T-helper 1 cell treated with Interleukin-12 subunit alpha and Interleukin-12 subunit beta and Interleukin-4 antibody, amounts not matched to agents 30 μg/mL and 1 μg/mL, for 36 hours (primary cell): Measurements from ENCODE around the gene FOS.
"Not testable (repeated sequence)": the region's sequence is repeated elsewhere in the genome, so short reads cannot be mapped to it uniquely, and the experiment has no call there.

Source experiments
- H3K27ac Mint-ChIP-seq: one replicate; pipeline ENCODE4 v1.8.0; 2021; ENCODE audit warnings: mild to moderate bottlenecking, mixed read lengths
- H3K27me3 Mint-ChIP-seq: one replicate; pipeline ENCODE4 v1.8.0; 2021; ENCODE audit warnings: low read depth, mixed read lengths
- H3K36me3 Mint-ChIP-seq: one replicate; pipeline ENCODE4 v1.8.0; 2021; ENCODE audit warnings: low read depth, mixed read lengths
- H3K4me1 Mint-ChIP-seq: one replicate; pipeline ENCODE4 v1.8.0; 2021; ENCODE audit warnings: low read depth, mixed read lengths
- H3K4me3 Mint-ChIP-seq: one replicate; pipeline ENCODE4 v1.8.0; 2021; ENCODE audit warnings: mild to moderate bottlenecking, moderate library complexity, mixed read lengths
- H3K9me3 Mint-ChIP-seq: one replicate; pipeline ENCODE4 v1.8.0; 2021; ENCODE audit warnings: mixed read lengths

The FOS gene

DNA sequence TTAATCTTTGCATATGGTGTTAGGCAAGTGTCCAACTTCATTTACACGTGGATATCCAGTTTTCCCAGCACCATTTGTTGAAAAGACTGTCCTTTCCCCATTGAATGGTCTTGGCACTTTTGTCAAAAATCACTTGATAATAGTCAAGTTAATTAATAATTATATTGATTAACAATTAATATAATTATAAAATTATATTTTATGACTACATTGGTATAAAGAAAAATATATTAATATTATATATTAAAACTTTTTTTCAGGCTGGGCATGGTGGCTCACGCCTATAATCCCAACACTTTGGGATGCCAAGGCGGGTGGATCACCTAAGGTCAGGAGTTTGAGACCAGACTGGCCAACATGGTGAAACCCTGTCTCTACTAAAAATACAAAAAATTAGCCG, 27.8 kb downstream of the FOS start:
- not testable (repeated sequence) for H3K27me3 Mint-ChIP-seq
- peaks cover 24% of the 10 kb centered on the region for H3K4me1 Mint-ChIP-seq

DNA sequence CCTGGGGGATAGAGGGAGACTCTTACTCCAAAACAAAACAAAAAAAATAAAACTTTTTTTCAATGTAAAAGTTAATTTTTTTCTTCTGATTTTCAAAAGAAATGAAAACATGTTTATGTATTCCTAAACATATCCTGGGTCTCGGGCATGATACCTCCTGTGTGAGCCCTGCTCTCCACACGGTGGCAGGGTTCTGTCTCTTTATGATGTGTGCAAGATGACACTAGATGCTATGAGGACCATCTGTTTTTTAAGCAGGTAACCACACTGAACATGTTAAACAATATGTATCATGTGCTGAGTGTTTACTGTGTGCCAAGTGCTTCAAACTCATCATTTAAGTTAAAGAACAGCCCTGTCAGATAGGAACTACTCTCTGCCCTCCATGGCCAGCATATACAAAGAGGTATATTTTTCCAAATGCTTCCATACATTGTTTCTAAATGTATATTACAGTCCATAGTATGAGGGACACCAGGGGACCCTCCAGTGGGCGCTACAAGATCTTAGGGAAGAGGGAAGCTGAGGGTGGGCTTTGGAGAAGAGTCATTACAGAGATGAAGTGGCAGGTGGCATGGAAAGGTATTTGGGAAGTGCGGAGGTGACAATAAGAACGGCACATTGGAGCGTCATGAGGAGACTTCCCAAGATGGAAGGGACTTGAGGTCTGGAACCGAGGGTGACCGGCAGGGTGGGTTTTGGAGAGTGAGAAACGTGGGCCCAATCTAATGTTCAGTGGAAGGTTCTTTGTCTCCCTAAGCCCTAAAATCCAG, 28.5 kb downstream of the FOS start:
- peaks cover 17% of the 10 kb centered on the region for H3K4me1 Mint-ChIP-seq
- peak overlapping the region; percentile 19 for H3K27ac Mint-ChIP-seq
- no peak overlapping the region for H3K4me3 Mint-ChIP-seq
- no peaks in the 10 kb centered on the region for H3K9me3 Mint-ChIP-seq
- no peaks in the 10 kb centered on the region for H3K36me3 Mint-ChIP-seq
- H3K27me3 Mint-ChIP-seq: no peaks in the 10 kb centered on the region

More for the DNA sequence above, 27.8 kb downstream of the FOS start:
- not testable (repeated sequence) for H3K4me3 Mint-ChIP-seq, H3K27ac Mint-ChIP-seq, H3K36me3 Mint-ChIP-seq, H3K9me3 Mint-ChIP-seq

DNA sequence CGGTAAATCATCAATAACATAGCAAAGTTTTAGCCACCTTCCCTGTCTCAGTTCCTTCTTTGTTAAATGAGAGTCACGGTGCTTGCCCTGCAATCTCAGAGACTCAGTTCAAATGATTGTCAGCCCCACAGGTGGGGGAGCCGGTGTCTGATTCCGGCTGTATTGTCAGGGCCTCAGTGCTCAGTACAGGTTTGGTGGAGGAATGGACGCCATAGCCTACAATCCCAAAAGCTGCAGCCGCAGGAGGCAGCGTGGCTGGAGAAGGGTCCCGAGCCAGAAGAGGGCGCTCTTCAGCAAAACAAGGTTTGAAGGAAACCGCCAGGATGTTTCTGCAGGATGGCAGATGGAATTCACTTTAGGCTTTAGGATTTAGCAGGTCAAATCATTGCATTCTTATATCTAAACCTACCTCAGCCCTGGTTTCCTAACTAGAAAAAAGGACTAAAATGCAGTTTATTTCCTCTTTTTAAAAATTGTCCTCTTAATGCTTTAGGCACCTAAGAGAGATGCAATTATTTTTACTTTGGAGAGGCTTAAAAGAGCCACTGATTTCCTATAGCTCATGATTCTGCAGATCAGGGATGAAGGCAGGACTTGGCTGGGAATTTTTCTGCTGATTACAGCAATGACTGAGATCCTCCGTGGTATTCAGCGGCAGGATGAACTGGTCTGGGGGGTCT, 29.2 kb downstream of the FOS start:
- Mint-ChIP-seq H3K4me3 (no peak overlapping the region), H3K27ac (no peak overlapping the region)

DNA sequence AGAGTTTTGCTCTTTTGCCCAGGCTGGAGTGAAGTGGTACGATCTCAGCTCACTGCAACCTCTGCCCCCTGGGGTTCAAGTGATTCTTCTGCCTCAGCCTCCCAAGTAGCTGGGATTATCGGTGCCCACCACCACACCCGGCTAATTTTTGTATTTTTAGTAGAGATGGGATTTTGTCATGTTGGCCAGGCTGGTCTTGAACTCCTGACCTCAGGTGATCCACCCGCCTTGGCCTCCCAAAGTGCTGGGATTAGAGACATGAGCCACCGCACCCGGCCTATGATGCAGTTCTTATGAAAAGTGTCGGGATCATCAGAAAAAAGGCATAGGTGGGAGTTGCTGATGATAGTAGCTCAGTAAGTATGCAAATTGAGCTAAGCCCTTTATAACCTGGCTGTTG, 30.4 kb downstream of the FOS start:
- not testable (repeated sequence) for H3K9me3 Mint-ChIP-seq, H3K36me3 Mint-ChIP-seq, H3K27ac Mint-ChIP-seq, H3K27me3 Mint-ChIP-seq, H3K4me3 Mint-ChIP-seq
- peaks cover 11% of the 10 kb centered on the region for H3K4me1 Mint-ChIP-seq

More for the DNA sequence above, 29.2 kb downstream of the FOS start:
- Mint-ChIP-seq H3K9me3 (no peaks in the 10 kb centered on the region), H3K36me3 (no peaks in the 10 kb centered on the region), H3K4me1 (peaks cover 14% of the 10 kb centered on the region), H3K27me3 (no peaks in the 10 kb centered on the region)

DNA sequence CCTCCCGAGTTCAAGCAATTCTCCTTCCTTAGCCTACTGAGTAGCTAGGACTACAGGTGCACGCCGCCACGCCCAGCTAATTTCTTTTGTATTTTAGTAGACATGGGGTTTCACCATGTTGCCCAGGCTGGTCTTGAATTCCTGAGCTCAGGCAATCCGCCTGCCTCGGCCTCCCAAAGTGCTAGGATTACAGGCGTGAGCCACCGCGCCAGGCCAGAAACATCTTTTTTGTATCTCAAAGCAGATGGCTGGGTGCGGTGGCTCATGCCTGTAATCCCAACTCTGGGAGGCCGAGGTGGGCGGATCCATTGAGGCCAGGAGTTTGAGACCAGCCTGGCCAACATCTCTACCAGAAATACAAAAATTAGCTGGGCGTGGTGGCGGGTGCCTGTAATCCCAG, 30.9 kb downstream of the FOS start:
- H3K9me3 Mint-ChIP-seq, H3K4me3 Mint-ChIP-seq, H3K27ac Mint-ChIP-seq, H3K36me3 Mint-ChIP-seq: not testable (repeated sequence)
- Mint-ChIP-seq H3K4me1 (peaks cover 11% of the 10 kb centered on the region), H3K27me3 (peaks cover 14% of the 10 kb centered on the region)

DNA sequence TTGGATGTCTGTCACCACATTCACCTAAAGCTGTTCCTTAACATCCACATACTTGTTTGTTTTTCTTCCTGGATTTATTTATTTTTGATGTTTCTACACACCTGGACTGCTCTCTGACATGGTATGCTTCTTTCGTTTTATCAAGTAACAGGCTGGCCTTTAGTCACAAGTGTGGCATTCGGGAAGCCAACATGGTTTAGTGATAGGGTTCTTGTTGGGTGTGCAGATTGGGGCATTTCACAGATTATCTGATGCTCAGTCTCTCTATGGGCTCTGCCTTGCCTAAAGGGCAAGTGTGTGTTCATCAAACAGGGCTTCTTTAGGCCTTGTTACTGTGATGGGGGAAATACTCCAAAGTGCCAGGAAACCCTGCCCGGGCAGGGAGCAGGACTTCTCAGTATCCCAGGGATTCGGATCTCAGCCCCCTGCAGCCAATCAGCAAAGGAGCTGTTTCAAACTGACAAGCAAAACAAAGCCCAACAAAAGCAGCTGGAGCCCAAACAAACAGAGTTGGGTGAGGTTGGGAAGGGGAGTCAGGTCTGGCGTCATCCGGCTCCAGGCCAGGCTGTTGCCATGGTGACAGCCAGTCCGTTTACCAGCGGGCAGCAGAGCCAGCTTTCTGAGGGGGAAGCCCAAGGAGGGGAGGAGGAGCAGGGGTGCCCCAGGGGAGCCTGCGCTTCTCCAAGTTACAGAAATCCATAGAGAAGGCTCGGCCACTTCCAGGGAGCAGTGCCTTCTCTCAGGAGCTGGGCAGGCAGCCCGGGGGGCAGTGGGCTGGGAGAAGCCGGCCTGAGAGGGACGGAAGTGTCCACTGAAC, 31.9 kb downstream of the FOS start:
- H3K27me3 Mint-ChIP-seq: peaks cover 21% of the 10 kb centered on the region
- H3K36me3 Mint-ChIP-seq: no peaks in the 10 kb centered on the region
- H3K9me3 Mint-ChIP-seq: no peaks in the 10 kb centered on the region
- peaks cover 11% of the 10 kb centered on the region for H3K4me1 Mint-ChIP-seq
- no peak overlapping the region for H3K4me3 Mint-ChIP-seq
- H3K27ac Mint-ChIP-seq: no peak overlapping the region

DNA sequence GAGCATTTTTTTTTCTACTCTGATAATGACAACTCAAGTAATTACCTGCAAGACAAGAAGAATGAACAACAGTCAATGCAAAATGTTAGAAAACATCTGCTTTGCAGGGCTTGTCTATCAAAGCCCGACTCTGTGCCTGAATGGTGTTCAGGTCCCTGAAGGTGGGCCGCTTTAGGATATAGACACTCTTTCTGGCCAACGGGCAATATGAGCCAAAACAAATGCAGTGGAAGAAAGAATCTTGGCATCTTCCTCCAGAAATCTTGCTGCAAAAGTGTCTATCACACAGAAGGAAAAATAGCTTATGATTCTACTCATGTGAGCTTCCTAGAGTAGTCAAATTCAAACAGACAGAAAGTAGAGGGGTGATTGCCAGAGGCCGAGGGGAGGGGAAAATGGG, 32.7 kb downstream of the FOS start:
- no peaks in the 10 kb centered on the region for H3K9me3 Mint-ChIP-seq
- H3K4me1 Mint-ChIP-seq: peaks cover 11% of the 10 kb centered on the region
- H3K27me3 Mint-ChIP-seq: peaks cover 25% of the 10 kb centered on the region
- H3K36me3 Mint-ChIP-seq: no peaks in the 10 kb centered on the region
- H3K27ac Mint-ChIP-seq: no peak overlapping the region
- H3K4me3 Mint-ChIP-seq: no peak overlapping the region

DNA sequence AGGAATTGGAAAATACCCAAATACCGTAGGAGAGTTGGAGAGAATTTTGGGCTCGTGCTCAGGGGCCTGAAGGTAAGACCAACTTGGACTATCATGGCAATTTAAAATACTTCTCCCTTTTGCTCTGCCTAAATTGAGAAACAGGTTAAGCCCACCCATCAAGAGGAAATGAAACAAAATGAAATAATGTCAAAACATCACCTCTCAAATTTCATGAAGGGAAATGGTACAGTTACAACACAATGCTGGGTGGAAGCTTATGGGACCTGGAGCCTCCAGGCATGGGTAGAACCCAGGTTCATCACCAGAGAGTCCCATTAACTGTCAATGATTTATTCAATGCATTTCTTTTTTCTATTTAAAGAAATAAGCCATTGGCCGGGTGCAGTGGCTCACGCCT, 33.7 kb downstream of the FOS start:
- H3K27ac Mint-ChIP-seq: no peak overlapping the region
- no peaks in the 10 kb centered on the region for H3K9me3 Mint-ChIP-seq
- peaks cover 29% of the 10 kb centered on the region for H3K27me3 Mint-ChIP-seq
- H3K4me1 Mint-ChIP-seq: peaks cover 6% of the 10 kb centered on the region
- no peaks in the 10 kb centered on the region for H3K36me3 Mint-ChIP-seq
- no peak overlapping the region for H3K4me3 Mint-ChIP-seq

DNA sequence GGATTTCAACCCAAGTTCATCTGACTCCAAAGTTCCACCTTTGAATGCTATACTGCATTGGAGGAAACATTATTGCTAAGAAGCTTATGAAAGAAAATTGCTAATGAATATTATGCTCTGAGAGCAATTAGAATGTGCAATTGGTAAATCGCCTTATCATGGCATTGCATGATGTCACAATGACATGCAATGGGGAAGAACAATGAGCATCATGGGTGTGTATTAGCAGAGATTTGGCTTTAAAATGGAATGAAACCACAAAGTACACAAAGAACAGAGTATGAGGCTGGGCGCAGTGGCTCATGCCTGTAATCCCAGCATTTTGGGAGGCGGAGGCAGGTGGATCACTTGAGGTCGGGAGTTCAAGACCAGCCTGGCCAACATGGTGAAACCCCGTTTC, 34.7 kb downstream of the FOS start:
- Mint-ChIP-seq H3K27me3 (peaks cover 35% of the 10 kb centered on the region), H3K9me3 (no peaks in the 10 kb centered on the region), H3K36me3 (no peaks in the 10 kb centered on the region), H3K4me1 (no peaks in the 10 kb centered on the region), H3K4me3 (no peak overlapping the region), H3K27ac (no peak overlapping the region)

DNA sequence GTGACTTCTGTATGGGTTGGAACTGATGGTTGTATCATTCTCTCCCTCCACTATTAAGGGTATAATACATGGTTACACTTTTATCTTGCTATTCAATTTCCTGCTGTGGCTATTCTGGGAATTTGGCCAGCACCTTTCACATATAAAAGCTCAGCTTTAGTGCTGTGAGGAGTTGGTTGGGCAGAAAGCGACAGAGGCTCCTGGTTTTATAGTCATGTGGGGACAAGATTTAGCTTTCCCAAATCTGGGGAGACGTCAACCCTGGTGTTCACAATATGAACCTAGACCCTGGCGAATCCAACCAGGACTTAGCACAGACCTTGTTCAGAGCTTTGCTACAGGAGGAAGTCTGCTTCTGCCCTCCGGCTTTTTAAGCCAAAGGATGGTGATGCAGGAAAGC, 36.5 kb downstream of the FOS start:
- Mint-ChIP-seq H3K9me3 (no peaks in the 10 kb centered on the region), H3K36me3 (no peaks in the 10 kb centered on the region), H3K4me3 (no peak overlapping the region), H3K27ac (no peak overlapping the region), H3K27me3 (peaks cover 35% of the 10 kb centered on the region), H3K4me1 (no peaks in the 10 kb centered on the region)

DNA sequence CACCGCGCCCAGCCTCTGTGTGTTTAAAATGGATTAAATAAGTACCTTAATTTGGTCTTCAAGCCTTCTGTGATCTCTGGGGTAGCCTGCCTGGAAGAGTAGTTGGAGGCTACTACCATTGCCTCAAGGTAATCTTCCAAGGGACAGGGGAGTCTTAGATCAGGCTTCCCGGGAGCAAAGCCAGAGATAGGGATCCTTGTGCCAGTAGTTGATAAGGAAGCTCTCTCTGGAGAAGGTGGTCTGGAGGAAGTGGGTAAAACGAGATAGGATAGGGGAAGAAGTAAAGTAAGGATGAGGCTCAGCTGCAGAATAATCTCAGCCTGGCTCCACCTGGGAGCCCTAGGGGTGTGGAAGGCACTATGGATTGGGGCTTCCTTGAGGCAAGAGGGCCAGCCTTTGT, 38.5 kb downstream of the FOS start:
- H3K4me3 Mint-ChIP-seq: no peak overlapping the region
- no peaks in the 10 kb centered on the region for H3K9me3 Mint-ChIP-seq
- H3K36me3 Mint-ChIP-seq: no peaks in the 10 kb centered on the region
- no peaks in the 10 kb centered on the region for H3K4me1 Mint-ChIP-seq
- H3K27ac Mint-ChIP-seq: no peak overlapping the region
- H3K27me3 Mint-ChIP-seq: peaks cover 42% of the 10 kb centered on the region

DNA sequence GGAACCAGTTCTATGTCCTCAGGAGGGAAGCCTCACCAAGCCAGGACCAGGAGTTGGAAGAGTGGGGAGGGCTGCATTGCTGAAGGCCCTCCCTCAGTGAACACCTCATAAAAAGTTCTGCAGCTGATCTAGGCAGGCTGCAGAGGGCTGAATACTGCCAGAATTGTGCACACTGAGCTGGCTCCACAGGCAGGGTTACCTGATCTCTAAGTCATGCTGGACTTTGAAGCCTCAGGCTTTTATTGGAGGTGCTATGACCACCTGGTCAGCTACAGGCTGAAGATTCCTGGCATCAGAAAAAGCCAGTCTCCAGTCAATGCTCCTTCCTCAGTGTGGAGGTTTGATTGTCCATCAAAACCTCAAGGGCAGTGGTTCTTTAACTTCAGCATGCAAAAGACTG, 39.7 kb downstream of the FOS start:
- Mint-ChIP-seq H3K4me1 (no peaks in the 10 kb centered on the region), H3K27me3 (peaks cover 39% of the 10 kb centered on the region), H3K9me3 (no peaks in the 10 kb centered on the region), H3K4me3 (no peak overlapping the region), H3K27ac (no peak overlapping the region), H3K36me3 (no peaks in the 10 kb centered on the region)

DNA sequence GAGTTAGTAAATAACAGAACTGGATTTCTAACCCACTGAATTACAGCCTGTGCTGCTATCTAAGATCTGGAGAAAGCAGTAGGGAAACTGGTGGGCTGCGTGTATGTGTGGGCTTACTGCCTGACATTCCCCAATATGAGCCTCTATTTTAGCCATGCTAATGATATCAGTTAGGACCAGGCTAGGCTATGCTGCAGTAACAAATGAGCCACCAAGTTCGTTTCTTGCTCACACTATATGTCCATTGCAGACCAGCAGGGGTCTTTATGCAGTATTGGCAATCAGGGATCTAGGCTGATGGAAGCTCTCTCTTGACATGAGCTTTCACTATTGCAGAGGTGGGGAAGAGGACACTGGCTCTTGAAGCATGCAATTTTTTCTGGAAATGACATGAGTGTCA, 40.4 kb downstream of the FOS start:
- no peaks in the 10 kb centered on the region for H3K9me3 Mint-ChIP-seq
- no peak overlapping the region for H3K27ac Mint-ChIP-seq
- no peaks in the 10 kb centered on the region for H3K36me3 Mint-ChIP-seq
- H3K4me1 Mint-ChIP-seq: no peaks in the 10 kb centered on the region
- H3K4me3 Mint-ChIP-seq: no peak overlapping the region
- peaks cover 34% of the 10 kb centered on the region for H3K27me3 Mint-ChIP-seq

DNA sequence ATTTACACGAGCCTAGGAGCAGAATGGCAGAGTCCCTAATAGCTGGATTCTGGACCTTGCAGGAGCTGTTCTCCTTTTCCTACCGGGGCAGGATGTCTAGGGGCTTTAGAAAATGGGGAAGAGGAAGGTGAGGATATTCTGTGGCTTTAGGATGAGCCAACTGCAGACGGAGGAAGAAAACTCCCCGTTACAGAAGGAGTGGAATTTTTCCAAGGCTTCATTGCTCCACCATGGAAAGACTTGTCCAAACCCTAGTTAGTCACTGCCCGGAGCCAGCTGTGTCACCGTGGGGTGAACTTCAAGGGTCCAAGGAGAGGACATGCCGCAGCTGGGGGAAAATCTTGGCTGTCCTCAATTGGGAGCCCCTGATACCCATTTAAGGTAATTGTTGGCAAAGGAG, 41.6 kb downstream of the FOS start:
- H3K27me3 Mint-ChIP-seq: peaks cover 33% of the 10 kb centered on the region
- no peaks in the 10 kb centered on the region for H3K9me3 Mint-ChIP-seq
- H3K4me3 Mint-ChIP-seq: no peak overlapping the region
- H3K36me3 Mint-ChIP-seq: no peaks in the 10 kb centered on the region
- H3K4me1 Mint-ChIP-seq: no peaks in the 10 kb centered on the region
- no peak overlapping the region for H3K27ac Mint-ChIP-seq

DNA sequence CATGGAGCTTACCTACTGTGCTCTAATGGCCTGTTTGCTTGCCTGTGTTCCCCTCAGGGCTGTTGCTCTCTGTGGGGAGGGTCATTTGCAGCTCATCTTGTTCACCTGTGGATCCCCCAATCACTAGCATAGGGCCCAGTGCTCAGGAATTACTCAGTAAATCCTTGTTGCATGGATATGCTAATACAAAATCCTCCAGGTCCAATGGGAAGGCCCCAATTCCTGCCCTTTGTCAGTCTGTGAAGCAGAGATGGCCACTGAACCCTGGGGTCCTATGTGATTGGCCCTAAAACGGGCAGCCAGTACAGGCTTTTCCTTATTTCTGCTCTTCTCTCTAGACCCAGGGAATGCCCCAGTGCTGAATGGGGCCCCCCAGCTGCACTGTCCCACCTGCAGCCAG, 44.1 kb downstream of the FOS start:
- peaks cover 21% of the 10 kb centered on the region for H3K27me3 Mint-ChIP-seq
- H3K27ac Mint-ChIP-seq: no peak overlapping the region
- H3K36me3 Mint-ChIP-seq: no peaks in the 10 kb centered on the region
- no peaks in the 10 kb centered on the region for H3K9me3 Mint-ChIP-seq
- H3K4me1 Mint-ChIP-seq: no peaks in the 10 kb centered on the region
- H3K4me3 Mint-ChIP-seq: no peak overlapping the region
